Activated CD4-positive, alpha-beta T cell treated with anti-CD3 and anti-CD28 coated beads for 48 hours (primary cell): ENCODE measurements around the gene ZSCAN1.
A peak's percentile ranks its signal among the peaks of the same experiment; 100 is the strongest.

ENCODE experiments used
- DNase-seq: peaks from one replicate; pipeline ENCODE4 v3.0.0-alpha.2; 2020

ZSCAN1 gene

DNA sequence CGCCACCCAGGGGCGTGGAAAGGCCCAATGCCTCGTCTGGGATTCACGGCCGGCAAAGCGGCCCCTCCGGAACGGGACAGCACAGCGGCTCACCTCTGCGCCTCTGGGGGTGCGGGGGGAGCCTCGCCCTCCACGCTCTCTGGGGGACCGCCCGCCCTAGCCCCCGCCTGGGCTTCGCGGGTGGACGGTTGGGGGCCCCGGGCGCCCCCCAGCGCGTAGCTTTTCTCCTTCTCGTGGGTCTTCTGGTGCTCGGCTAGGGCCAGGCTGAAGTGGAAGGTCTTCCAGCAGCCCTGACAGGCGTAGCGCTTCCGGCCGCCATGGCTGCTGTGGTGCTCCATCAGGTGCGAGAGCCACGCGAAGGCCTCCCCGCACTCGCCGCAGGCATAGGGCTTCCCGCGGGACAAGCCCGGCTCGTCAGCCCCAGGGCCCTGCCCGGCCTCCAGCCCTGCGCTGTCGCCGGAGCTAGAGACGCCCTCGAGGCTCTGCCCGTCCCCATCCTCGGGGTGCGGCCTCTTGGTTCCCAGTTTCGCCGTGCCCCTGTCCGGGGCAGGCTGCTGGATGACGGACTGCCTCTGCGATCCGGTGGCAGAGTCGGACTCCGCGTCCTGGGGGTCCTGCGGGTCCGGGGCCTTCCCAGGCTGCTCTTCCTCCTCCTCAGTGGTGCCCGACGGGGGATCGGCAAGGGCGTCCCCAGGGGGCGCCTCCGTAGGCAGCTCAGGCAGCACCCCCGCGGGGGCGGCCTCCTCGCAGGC, 50.9 kb downstream of the ZSCAN1 start:
- DNase-seq, result no peak

- no peak for DNase-seq
Measured at GRCh38 chr19:58085348-58085875, 51.6 kb downstream of the ZSCAN1 start.

GRCh38 chr19:58086825-58087710, 53.2 kb downstream of the ZSCAN1 start:
- no peak for DNase-seq

- no peak for DNase-seq
Measured at GRCh38 chr19:58088521-58089052, 54.8 kb downstream of the ZSCAN1 start.

DNA sequence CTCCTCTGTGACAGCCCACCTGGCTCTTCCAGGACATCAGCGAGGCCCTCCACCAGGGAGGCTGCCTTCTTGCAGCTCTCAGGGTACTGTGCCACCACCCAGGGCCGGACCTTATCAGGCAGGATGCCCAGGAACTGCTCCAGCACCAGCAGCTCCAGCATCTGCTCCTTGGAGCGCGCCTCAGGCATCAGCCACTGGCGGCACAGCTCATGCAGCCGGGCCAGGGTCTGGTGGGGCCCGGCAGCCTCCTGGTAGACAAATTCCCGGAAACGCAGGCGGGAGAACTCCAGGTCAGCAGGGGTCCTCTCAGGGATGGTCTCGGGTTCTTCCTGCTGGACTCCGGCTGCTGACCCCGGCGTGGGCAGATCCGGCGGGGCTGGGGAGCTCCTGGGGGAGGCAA, 56.0 kb downstream of the ZSCAN1 start:
- no peak for DNase-seq

DNA sequence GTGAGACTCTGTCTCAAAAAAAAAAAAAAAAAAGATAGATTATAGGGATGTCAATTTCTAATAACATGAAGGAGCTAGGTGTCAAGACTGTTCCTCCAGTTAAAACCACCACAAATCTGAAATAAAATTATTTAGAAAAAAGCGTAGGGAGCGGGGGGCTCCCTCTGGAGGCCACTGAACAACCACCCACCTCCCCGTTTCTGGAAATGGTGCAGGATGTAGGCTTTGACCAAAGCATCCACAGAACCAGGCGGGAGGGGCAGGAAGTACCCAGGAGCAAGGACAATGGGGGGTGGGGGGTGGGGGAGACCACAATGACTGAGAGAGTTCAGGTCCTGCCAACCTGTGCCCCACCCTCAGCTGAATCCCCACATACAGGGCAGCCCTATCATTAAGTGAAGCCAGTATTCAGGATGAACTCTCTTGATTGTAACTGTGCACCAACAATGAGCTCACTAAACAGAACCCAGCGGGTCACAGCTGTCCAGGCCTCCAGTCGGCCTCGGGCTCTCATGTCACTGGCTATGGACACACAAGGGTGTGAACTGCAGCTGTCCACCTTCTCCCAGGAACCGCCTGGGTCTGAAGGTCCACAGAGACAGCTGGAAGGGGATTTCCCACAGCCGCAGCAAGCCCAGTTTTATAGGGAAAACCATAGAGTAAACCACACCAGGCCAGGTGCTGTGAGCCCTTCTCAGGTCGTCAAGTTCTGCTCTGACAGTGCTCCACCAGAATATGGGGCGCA, 57.6 kb downstream of the ZSCAN1 start:
- DNase-seq, result no peak

- no peak for DNase-seq
Measured at GRCh38 chr19:58093071-58093470, 59.2 kb downstream of the ZSCAN1 start.

- DNase-seq, result no peak
Measured at GRCh38 chr19:58095328-58095727, 61.5 kb downstream of the ZSCAN1 start.

DNA sequence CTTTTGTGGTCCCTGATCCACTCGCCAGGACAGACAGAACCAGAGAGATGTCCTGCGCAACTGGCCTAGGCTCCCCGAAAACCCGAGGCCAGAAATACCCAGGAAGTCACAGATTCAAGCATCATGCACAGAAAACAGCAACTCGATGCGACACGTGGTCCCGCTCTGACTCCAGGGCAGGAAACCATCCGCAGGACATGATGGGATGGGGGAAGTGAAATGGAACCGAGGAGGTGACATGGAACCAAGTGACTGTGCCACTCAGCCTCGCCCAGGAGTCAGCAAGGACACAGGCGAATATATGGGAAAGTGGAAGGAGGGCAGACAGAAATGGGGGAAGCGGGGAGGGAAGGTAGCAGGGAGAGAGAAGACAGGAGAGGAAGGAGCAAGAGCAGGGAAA, 63.1 kb downstream of the ZSCAN1 start:
- no peak for DNase-seq

DNA sequence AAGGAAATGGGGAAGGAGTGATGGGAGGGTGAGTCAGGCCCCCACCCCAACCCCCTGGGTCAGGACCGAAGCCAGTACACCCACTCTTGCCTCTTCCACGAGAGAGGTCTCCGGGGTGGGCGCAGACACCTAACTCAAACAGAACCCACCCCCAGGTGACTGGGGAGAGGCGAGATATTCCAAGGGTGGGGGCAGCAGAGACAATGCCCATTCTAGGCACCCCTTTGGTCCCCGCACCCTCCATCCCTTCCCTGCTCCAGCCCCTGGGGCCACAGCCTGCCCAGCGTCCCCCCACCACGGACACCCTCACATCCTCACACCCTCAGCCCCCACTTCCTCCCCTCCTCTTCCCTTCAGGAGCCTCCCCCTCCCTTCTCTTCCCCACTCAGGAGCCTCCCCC, 63.5 kb downstream of the ZSCAN1 start:
- no peak for DNase-seq

- DNase-seq, result peak; percentile 96
Measured at GRCh38 chr19:58097781-58098681, 64.2 kb downstream of the ZSCAN1 start, which contains the start of gene ZSCAN18. ZSCAN18 (minus strand) TSS chr19:58098231; CDS start chr19:58090267, 7,964 bp downstream.

DNA sequence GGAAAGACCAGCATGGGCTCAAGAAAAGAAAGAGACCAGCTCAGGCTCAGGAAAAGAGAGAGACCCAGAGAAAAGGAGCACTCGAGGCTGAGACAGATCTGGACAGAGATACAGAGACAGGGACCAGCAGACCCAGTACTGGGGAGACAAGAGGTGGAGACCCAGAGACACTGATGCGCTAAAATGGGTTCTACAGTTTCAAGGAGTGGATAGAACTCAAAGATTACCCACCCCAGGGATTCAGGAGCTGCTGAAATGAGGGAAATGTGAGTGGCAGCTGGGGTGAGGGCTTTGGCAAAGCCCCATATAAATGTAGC, 64.8 kb downstream of the ZSCAN1 start:
- no peak for DNase-seq
